Left cardiac atrium (tissue), 4 donors: ENCODE results near the gene CTNNA3. TPM values are rescaled to one million over a fixed set of nuclear protein-coding genes. Genes with fewer than 3 reads are reported as not detected.
A peak's percentile ranks its signal among the peaks of the same experiment; 100 is the strongest.
"Not testable (repeated sequence)": the region's sequence is repeated elsewhere in the genome, so short reads cannot be mapped to it uniquely, and the experiment has no call there.

Experiments
- ATAC-seq, 2 donors: fragments of 200-7000 bp; cut with Tn5 transposase; one replicate each; pipeline ENCODE4 v1.9.1; 2020; ENCODE audit warnings: mild to moderate bottlenecking in 2 of 2, moderate library complexity in 2 of 2
- DNase-seq: peaks from one replicate; pipeline ENCODE4 v3.0.0-alpha.2; 2020
- intact Hi-C, 2 donors: fragments of 100-400 bp; cut with DNase I; formaldehyde crosslinking; loops; one replicate each; pipeline versions ENCODE4 v1.14.1 to v1.15.1; 2022 to 2023
- total RNA-seq, 2 donors: library from RNA; stranded (reverse); fragmentation: NEBNext Ultra II Directional; extraction: Animal tissue kit (Norgen Biotek cat#: 25700); gene quantifications; one replicate each; pipeline ENCODE4 v1.2.1, GENCODE V29; 2021
- donor health status: DM: no; HTN: yes; CAD: no.
- donor health status: DM: no; HTN: yes; CAD: no; lungs with severe emphysema.
- donor health status: DM: yes; HTN: yes; CAD: no.
- donor health status: Dilated cardiomyopathy.

CTNNA3 gene
- total RNA-seq, 2 donors from 2014 or later: 42.3 to 48.7 TPM

- intact Hi-C loops: no loop called here
- ATAC-seq: no peak
- no peak for DNase-seq
These were observed 1333.5 kb downstream of the CTNNA3 start for GRCh38 chr10:66362522-66362921.

GRCh38 chr10:66353822-66354221, 1342.2 kb downstream of the CTNNA3 start:
- DNase-seq, intact Hi-C loops: not testable (repeated sequence)
- ATAC-seq: peak in 1 of 2 donors; percentile 42

DNA sequence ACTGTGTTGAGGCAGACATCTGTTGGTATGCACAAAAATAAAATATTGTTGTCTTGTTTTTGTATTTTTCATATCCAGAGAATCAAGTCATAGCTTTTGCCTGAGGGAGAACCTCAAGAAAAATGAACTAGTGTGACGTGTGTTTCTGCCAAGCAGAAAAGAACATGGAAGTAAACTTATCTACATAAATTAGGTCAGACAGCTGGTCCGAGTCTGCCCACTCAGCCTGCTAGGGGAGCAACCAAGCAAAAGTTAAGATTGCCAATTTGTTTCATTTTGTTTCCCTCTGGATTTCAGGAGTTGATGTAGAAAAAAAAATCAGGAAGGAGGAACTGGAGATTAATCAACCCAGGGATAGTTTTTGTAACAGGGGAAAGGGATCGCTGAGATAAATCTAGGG, 1342.6 kb downstream of the CTNNA3 start:
- DNase-seq (peak; percentile 30), ATAC-seq (peak in 1 of 2 donors; percentile 72)
- intact Hi-C loops: no loop called here

DNA sequence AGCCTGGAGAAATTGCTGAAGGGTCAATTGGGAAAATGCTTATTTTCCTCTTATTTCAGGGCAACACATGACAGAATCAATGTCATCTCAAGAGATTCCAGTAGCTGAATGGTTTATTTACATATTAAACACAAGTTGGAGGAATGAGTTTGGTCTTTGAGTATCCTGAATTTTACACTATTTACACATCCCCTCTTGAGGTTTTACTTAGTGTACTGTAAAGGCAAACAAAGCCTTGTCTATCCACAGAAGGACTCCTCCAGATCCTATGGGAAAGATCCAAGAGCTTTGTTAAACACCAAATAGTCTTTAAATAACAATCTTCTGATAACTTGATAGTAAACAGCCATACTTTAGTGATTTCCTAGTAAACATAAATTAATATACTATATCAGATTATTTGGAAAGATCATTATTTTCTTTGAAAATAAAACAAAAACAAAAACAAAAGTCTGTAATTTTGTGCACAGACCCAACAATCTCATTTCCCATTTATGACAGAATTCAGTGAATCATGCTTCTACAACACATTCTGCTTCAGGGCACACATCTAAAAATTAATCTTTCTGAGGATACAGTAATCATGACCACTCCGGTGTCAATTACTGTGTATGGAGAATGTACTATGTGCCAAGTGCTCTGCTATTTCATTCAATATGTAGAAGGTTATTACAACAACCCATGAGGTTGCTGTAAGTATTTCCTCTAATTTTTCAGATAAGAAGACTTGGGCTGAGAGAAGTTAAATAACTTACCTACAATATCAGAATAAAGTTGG, 1345.2 kb downstream of the CTNNA3 start:
- ATAC-seq (no peak), DNase-seq (no peak)
- intact Hi-C loops: no loop called here

- ATAC-seq (no peak), DNase-seq (no peak)
- intact Hi-C loops: no loop called here
These were observed 1346.3 kb downstream of the CTNNA3 start for GRCh38 chr10:66349726-66350125.

GRCh38 chr10:66349076-66349475, 1346.9 kb downstream of the CTNNA3 start:
- no peak for DNase-seq
- ATAC-seq: no peak
- intact Hi-C loops: no loop called here

DNA sequence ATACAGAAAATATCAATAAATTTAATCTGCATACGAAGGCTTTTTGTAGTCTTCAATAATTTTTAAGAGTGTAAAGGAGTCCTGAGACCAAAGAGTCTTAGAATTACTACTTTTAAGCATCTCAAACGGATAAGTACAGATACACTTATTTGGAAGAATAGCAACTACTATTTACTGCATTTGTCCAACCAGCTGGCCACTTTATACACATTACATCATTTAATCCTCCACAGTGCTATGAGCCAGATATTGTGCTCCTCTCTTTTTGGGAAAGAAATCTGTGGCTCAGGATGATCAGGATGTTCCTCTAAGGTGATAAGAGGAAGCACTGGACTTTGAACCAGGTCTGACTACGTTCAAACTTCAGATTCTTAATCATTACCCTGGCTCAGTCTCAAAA, 1358.8 kb downstream of the CTNNA3 start:
- no peak for DNase-seq
- ATAC-seq: no peak
- intact Hi-C loops: no loop called here

GRCh38 chr10:66336791-66337190, 1359.2 kb downstream of the CTNNA3 start:
- intact Hi-C loops: no loop called here
- no peak for DNase-seq

DNA sequence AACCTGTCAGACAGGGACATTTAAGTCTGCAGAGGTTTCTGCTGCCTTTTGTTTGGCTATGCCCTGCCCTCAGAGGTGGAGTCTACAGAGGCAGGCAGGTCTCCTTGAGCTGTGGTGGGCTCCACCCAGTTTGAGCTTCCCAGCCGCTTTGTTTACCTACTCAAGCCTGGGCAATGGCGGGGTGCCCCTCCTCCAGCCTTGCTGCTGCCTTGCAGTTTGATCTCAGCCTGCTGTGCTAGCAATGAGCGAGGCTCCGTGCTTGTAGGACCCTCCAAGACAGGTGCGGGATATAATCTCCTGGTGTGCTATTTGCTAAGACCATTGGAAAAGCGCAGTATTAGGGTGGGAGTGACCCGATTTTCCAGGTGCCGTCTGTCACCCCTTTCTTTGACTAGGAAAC, 1360.2 kb downstream of the CTNNA3 start:
- DNase-seq, ATAC-seq, intact Hi-C loops: not testable (repeated sequence)

More at GRCh38 chr10:66336791-66337190, 1359.2 kb downstream of the CTNNA3 start:
- ATAC-seq: no peak

DNA sequence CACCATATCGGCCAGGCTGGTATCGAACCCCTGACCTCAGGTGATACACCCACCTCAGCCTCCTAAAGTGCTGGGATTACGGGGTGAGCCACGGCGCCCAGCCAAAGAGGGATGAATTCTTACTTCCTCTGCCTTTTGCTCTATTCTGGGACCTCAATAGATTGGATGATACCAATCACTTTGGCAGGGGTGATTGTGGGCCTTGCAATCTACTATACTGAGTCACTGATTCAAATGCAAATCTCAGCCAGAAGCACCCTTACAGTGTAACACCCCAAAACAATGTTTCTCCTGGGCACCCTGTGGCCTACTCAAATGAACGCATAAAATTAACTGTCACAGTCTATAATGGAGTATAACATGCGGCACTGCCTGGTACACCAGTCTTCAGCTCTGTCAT, 1366.8 kb downstream of the CTNNA3 start:
- DNase-seq (no peak), ATAC-seq (no peak)
- intact Hi-C loops: no loop called here

DNA sequence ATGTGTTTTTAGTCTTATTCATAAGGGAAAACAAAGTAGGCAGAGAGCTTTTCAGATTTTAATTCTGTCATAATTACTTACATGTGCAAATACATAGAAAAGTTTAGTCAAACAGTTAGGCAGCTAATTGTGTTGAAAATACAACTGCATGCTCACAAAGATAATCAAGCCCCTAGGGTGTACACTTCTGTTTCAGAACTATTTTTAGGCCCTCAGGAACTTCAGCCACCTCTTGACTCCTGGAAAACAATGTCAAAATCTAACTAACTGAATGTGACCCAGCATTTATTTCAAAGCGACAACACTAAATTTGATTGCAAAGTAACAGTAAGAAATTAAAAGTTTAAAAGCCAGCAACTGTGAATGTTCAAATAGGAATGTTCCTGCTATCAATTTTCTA, 1369.1 kb downstream of the CTNNA3 start:
- ATAC-seq (no peak), DNase-seq (no peak)
- intact Hi-C loops: no loop called here

DNA sequence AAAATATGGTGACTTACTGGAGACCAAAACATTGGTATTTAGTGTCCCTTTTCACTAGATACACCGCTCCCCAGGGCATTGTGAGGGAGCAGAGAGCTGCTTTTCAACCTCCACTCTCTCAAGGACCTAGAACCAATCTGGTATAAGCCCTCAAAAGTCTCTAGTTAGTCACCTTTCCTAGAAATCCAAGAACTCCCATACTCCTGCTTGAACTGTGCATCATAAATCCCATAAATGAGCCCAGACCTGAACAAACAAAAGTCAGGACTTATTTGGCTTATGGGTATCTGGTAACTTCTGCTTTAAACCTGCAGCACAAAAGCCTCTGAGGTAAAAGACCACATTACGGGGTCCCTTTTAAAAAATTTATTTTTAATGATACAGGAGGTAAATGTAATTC, 1373.2 kb downstream of the CTNNA3 start:
- DNase-seq (no peak), ATAC-seq (peak in 1 of 2 donors; percentile 14)
- intact Hi-C loops: no loop called here

- ATAC-seq: peak; percentile 67 to 72
- intact Hi-C loops: no loop called here
These were observed 1374.0 kb downstream of the CTNNA3 start for GRCh38 chr10:66321723-66322665.

GRCh38 chr10:66318761-66319160, 1377.2 kb downstream of the CTNNA3 start:
- intact Hi-C loops: no loop called here
- ATAC-seq (no peak), DNase-seq (no peak)

More at GRCh38 chr10:66321723-66322665, 1374.0 kb downstream of the CTNNA3 start:
- no peak for DNase-seq

- ATAC-seq (no peak), DNase-seq (no peak)
- intact Hi-C loops: no loop called here
These were observed 1388.2 kb downstream of the CTNNA3 start for GRCh38 chr10:66307826-66308225.

DNA sequence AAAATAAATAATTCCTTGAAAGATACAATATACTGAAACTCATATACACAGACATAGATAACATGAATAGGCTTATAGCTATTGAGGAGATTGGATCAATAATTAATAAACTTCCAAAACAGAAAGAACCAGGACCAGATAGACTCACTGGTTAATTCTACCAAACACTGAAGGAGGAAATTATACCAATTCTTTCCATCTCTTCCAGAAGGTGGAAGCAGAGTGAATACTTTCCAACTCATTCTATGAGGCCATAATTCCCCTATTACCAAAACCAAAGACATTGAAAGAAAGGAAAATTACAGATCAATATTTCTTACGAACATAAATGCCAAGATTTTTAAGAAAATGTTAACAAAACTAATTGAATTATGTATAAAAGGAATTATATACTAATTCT, 1394.9 kb downstream of the CTNNA3 start:
- no peak for DNase-seq
- no peak for ATAC-seq
- intact Hi-C loops: no loop called here

DNA sequence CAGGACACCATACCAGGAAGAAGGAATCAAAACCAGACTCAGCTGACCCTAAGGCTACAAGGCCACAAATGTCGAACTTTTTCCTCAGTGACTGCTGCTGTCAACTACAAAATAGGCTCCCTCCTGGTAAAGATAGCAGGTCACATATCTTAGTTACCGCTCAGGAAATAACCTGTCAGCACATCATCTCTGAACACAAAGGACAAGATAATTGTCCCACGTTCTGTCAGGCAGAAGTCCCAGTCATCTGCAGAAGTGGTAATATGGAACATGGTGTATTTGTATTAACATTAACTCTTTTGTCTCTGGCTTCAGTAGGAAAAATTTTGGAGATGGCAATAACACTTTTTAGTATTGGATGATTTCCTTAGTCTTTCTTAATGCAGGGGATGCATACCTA, 1400.4 kb downstream of the CTNNA3 start:
- ATAC-seq (peak; percentile 87 to 94), DNase-seq (no peak)
- intact Hi-C loops: no loop called here

GRCh38 chr10:66294538-66294937, 1401.5 kb downstream of the CTNNA3 start:
- ATAC-seq (no peak), DNase-seq (no peak)
- intact Hi-C loops: no loop called here

DNA sequence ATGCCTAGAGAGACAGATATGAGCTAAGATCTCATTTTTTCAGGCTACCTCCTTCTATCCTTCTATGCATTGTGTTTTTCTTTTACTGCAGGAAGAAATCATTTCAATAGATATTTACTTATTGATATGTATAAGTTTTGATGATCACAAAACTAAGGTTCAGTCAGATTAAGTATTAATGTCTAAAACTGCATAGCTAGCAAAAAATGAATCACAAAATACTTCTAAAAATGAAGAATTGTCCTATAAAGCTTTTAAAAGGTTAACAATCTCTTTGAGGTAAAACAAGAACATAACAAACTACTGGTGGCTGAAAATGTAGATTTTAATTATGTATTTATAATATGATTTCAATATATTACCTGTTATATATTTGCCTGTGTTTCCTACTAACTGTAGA, 1403.1 kb downstream of the CTNNA3 start:
- ATAC-seq (no peak), DNase-seq (no peak)
- intact Hi-C loops: no loop called here

DNA sequence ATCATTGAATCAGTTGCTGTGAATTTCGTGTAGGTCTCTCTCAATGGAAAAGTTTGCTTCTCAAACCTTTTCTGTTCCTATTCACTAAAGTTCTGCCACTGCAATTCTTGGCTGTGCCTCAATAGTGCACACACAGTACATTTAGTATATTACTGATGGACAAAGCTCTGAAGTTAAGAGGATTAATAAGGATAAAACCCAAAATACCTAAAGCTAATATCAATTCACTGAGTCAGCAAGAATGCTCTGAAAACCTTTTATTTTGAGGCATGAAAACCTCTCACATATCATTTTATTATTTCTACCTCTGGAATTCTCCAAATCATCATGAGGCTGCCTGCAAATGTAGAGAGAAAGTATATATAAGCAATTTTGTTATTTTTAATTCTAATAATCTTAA, 1403.5 kb downstream of the CTNNA3 start:
- DNase-seq (no peak), ATAC-seq (no peak)
- intact Hi-C loops: no loop called here
